ENCODE data around the gene ADD1.
A peak's percentile ranks its signal among the peaks of the same experiment; 100 is the strongest.

Gene ADD1

DNA sequence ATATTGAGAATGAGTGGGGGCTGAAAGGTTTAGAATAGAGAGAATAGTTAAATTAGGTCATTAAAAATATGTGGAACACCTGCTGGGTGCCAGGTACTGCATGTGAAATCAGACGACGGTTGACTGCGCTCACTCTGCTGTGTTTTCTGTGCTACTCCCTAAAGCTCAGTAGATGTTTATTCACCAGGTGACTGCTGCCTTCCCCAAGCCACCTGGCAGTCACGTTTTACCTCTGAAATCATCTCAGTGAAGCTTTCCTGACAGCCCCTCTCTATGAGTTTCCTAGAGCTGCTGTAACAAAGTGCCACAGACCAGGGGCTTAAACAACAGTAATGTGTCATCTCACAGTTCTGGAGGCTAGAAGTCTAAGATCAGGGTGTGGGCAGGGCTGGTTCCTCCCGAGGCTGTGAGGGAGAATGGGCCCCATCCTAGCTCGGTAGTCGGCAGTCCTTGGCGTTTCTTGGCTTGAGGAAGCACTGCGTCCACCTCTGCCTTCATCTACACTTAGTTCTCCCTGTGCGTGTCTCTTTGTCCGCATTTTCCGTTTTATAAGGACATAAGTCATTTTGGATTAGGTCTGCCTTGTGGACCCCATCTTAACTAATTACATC is 25.3 kb downstream of the ADD1 start:
- Mint-ChIP-seq H3K27ac (peak overlapping the region; percentile 7), H3K9me3 (no peaks in the 10 kb centered on the region), H3K27me3 (no peaks in the 10 kb centered on the region), H3K4me3 (no peak overlapping the region), H3K36me3 (peaks cover 5% of the 10 kb centered on the region), H3K4me1 (peaks cover 87% of the 10 kb centered on the region)

DNA sequence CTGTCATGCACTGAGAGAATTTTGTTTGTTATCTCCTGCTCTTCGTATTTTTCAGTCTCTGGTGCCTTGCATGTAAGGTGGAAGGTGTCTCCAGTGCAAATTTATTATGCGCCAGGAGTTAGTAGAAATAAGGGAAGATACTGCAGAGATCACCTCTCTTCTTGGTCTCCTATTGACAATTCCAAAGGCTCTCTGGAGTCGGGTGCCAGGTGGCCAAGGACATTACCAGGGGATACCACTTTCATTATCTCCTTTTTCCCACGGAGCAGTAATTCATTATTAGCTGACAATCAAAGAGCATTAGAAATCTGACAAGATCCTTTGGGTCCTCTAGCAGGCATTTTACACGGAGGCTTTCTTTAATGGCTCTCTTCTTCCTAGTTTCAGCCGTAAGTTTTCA is 26.0 kb downstream of the ADD1 start:
- H3K27me3 Mint-ChIP-seq, result no peaks in the 10 kb centered on the region
- no peak overlapping the region for H3K27ac Mint-ChIP-seq
- H3K36me3 Mint-ChIP-seq, result peaks cover 5% of the 10 kb centered on the region
- H3K9me3 Mint-ChIP-seq, result no peaks in the 10 kb centered on the region
- H3K4me3 Mint-ChIP-seq, result no peak overlapping the region
- H3K4me1 Mint-ChIP-seq, result peaks cover 87% of the 10 kb centered on the region

DNA sequence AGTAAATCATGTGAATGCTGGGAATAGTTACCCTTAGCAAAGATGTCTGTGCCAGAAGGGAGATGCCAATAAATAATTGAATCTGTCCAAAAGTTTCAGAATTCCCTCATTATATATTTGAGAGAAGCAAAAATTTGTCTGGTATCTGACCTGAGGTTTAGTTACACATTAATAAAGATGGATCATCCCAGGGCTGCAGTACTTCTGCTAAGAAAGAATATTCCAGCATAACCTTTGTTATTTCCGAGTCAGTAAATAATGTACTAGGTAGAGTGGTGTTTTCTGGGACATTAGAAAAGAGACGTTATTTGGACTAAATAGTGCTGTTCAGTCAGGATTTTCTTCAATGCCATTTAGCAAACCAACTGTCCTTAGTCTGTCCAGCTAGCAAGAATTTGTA is 26.4 kb downstream of the ADD1 start:
- Mint-ChIP-seq H3K4me1 (peaks cover 84% of the 10 kb centered on the region), H3K27ac (peak overlapping the region; percentile 35), H3K9me3 (no peaks in the 10 kb centered on the region), H3K36me3 (peaks cover 5% of the 10 kb centered on the region), H3K27me3 (no peaks in the 10 kb centered on the region), H3K4me3 (no peak overlapping the region)

DNA sequence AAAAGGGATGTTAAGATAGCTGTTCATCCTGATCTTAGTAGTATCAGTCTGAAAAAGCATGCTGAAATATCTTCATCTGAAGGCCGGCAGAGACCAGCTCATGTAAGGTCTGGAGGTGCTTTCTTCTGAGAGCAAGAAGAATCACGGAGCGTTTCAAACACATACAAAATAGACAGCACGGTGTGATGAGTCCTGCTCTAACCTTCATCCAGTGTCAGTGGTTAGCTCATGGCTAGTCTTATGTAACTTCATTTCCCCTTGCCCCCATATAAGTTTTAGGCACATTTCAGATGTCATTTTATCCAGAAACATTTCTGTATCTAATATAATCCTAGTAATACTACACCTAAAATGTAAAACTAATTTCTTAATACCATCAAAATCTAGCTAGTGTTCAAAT is 27.8 kb downstream of the ADD1 start:
- Mint-ChIP-seq H3K36me3 (peaks cover 7% of the 10 kb centered on the region), H3K9me3 (no peaks in the 10 kb centered on the region), H3K4me3 (peak overlapping the region; percentile 35), H3K4me1 (peaks cover 84% of the 10 kb centered on the region), H3K27me3 (no peaks in the 10 kb centered on the region), H3K27ac (peak overlapping the region; percentile 74)

DNA sequence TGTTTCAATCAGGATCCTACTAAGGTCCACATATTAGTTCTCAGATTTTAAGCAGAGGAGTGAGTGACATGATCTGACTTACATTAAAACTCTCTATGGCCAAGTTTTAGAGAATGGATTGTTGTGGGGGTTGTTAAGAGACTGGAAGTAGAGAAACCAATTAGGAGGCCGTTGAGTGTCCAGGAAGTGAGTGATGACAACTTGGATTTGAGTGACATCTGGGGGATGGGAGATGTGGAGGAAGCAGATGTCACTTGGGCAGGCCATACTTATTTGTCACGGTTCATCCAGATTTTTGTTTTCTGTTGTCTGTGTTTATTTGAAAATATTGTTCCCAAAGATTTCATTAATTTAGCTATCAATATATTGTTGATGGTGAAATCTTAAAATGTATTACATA is 28.3 kb downstream of the ADD1 start:
- peaks cover 80% of the 10 kb centered on the region for H3K4me1 Mint-ChIP-seq
- no peaks in the 10 kb centered on the region for H3K9me3 Mint-ChIP-seq
- peak overlapping the region; percentile 35 for H3K4me3 Mint-ChIP-seq
- peaks cover 7% of the 10 kb centered on the region for H3K36me3 Mint-ChIP-seq
- peak overlapping the region; percentile 74 for H3K27ac Mint-ChIP-seq
- no peaks in the 10 kb centered on the region for H3K27me3 Mint-ChIP-seq

DNA sequence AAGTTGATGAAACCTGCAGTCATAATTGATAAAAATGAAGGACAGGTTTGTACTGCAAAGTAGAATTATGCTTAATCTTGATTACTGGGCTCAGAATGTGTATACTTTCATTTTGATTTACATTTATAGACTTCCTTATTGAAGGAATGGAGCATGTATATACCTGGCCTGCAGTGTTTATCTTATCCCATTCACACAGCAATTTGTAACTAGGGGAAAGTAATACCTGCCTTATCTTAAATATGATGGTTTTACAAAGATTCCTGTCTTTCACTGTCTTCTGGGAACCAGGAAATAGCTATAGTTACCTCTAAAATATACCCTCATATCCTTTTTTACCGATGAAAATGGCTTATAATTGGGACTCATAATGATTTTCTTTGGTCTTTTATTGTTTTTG is 29.7 kb downstream of the ADD1 start:
- peaks cover 11% of the 10 kb centered on the region for H3K36me3 Mint-ChIP-seq
- no peak overlapping the region for H3K4me3 Mint-ChIP-seq
- no peak overlapping the region for H3K27ac Mint-ChIP-seq
- H3K9me3 Mint-ChIP-seq, result no peaks in the 10 kb centered on the region
- H3K4me1 Mint-ChIP-seq, result peaks cover 81% of the 10 kb centered on the region
- no peaks in the 10 kb centered on the region for H3K27me3 Mint-ChIP-seq

DNA sequence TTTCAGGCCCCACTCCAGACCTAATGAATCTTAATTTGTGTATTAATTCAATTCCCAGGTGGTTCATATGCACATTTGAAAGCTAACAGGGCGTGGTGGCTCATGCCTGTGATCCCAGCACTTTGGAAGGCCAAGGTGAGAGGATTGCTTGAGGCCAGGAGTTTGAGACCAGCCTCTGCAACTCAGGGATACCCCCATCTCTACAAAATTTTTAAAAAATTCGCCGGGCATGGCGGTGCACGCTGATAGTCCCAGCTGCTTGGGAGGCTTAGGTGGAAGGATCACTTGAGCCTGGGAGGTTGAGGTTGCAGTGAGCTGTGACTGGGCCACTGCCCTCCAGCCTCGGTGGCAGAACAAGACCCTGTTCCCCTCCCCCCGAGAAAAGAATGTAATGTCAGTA is 31.2 kb downstream of the ADD1 start:
- Mint-ChIP-seq H3K27ac (no peak overlapping the region), H3K9me3 (no peaks in the 10 kb centered on the region), H3K27me3 (no peaks in the 10 kb centered on the region), H3K36me3 (peaks cover 11% of the 10 kb centered on the region), H3K4me3 (no peak overlapping the region), H3K4me1 (peaks cover 72% of the 10 kb centered on the region)

DNA sequence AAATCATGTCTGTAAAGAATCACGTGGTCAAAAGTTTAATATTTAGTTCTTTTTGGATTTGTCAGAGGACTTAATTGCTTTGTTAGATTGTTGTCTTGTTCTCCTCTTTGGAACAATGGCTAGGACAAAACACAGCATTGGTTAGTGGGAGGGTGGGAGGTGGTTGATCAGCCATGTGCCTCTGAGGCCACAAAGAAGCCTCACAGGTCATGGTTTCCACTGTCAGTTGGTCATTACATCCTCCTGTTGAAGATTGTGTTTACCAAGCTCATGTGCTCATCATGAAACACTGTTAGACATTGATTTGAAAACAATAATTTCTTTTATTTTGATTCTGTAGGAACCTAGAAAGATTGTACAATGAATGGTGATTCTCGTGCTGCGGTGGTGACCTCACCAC is 31.9 kb downstream of the ADD1 start:
- no peak overlapping the region for H3K4me3 Mint-ChIP-seq

DNA sequence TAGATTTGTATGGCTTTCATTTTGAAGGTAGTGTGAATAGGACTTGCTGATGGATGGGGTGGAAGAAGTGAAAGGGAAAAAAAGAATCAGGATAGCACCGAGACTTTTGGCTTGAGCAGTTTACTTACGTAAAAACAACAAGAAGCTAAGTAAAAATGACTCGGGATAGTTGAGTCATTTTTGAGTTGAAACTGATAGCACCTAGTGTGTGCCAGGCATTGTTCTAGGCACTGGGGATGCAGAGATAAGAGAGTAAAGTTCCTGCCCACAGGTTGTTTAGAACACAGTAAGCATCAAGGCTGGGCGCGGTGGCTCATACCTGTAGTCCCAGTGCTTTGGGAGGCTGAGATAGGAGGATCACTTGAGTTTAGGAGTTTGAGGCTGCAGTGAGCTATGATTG is 34.7 kb downstream of the ADD1 start:
- no peaks in the 10 kb centered on the region for H3K9me3 Mint-ChIP-seq
- no peaks in the 10 kb centered on the region for H3K27me3 Mint-ChIP-seq
- H3K36me3 Mint-ChIP-seq, result peaks cover 13% of the 10 kb centered on the region
- peaks cover 41% of the 10 kb centered on the region for H3K4me1 Mint-ChIP-seq
- peak overlapping the region; percentile 44 for H3K27ac Mint-ChIP-seq
- no peak overlapping the region for H3K4me3 Mint-ChIP-seq

More for the DNA sequence above, 31.9 kb downstream of the ADD1 start:
- Mint-ChIP-seq H3K4me1 (peaks cover 65% of the 10 kb centered on the region), H3K27ac (peak overlapping the region; percentile 59), H3K27me3 (no peaks in the 10 kb centered on the region), H3K9me3 (no peaks in the 10 kb centered on the region), H3K36me3 (peaks cover 14% of the 10 kb centered on the region)

DNA sequence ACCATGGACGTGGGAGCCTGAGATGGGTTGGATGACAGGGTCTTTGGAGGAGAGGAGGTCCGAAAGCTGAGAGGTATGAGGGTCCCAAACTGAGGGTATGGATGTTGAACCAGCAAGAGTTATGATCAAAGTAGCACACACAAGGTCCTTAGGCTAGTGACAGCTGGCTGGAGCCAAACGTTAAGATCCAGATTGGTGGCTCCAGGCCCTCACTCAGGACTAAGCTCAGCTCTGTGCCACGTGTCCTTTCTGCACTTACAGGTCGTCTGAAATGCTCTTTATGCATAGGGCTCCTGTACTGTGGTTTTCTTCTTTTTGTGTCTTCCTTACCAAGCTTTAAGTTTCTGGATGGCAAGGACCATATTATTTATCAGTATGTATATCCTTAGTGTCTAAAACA is 35.4 kb downstream of the ADD1 start:
- Mint-ChIP-seq H3K27ac (peak overlapping the region; percentile 44), H3K4me1 (peaks cover 36% of the 10 kb centered on the region), H3K27me3 (no peaks in the 10 kb centered on the region), H3K4me3 (no peak overlapping the region), H3K9me3 (no peaks in the 10 kb centered on the region), H3K36me3 (peaks cover 14% of the 10 kb centered on the region)

DNA sequence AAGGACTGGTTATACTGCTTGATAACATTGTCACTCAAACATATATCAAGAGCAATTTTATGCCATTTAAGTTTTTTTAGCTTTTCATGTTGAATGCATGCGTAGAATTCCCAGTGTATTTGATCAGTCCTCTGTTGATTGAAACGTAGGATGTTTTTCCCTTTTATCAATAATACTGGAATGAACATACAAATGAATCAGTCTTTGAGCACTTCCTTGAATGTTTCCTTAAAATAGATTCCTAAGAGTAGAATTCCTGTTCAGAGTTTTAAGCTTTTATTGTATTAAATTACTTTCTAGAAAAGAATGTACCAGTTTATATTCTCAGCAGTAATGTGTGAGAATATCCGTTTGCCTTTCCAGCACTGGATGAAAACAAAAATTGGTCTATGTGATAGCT is 37.8 kb downstream of the ADD1 start:
- peaks cover 18% of the 10 kb centered on the region for H3K36me3 Mint-ChIP-seq
- H3K27me3 Mint-ChIP-seq, result no peaks in the 10 kb centered on the region
- H3K9me3 Mint-ChIP-seq, result no peaks in the 10 kb centered on the region
- no peak overlapping the region for H3K4me3 Mint-ChIP-seq
- H3K4me1 Mint-ChIP-seq, result peaks cover 35% of the 10 kb centered on the region
- no peak overlapping the region for H3K27ac Mint-ChIP-seq

DNA sequence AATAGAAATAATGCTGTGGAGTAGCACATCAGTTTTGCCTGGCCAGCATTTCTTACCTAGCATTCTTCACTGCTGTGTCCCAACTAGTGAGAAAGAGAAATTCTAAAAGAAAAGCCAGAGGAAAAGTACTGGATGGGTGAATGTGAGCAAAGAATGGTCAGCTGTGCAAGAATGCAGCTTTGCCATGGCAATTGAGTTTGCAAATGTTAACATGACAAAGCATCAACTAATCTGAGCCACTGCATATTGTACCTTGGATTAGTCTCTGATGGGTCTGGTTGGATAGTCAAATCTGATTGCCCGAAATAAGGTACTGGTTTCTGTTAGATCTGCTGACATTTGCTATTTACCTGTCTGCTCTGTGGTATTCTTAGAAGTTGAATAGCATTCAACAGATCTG is 38.7 kb downstream of the ADD1 start:
- H3K9me3 Mint-ChIP-seq, result no peaks in the 10 kb centered on the region
- no peaks in the 10 kb centered on the region for H3K27me3 Mint-ChIP-seq
- H3K36me3 Mint-ChIP-seq, result peaks cover 21% of the 10 kb centered on the region
- peaks cover 32% of the 10 kb centered on the region for H3K4me1 Mint-ChIP-seq
- peak overlapping the region; percentile 24 for H3K27ac Mint-ChIP-seq
- no peak overlapping the region for H3K4me3 Mint-ChIP-seq

DNA sequence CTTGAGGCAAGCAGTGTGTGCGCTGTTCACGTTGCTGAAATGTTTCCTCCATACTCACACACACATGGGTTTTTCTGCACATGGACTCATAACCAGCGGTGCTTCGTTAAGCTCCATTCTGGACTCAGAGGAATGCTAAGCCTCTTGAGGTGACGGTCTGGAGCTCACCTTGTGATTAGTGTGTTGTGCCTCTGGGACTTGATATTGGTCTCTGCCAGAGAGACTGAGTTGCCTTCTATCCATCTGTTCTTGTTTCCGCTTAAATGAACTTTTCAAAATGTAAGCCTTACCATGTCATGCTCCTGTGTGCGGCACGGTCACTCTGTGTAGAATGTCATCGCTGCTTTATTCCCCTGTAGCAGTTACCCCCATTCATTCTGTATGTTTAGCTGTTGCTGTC is 42.5 kb downstream of the ADD1 start:
- H3K27ac Mint-ChIP-seq, result peak overlapping the region; percentile 31
- H3K4me1 Mint-ChIP-seq, result peaks cover 17% of the 10 kb centered on the region
- H3K9me3 Mint-ChIP-seq, result no peaks in the 10 kb centered on the region
- H3K36me3 Mint-ChIP-seq, result peaks cover 16% of the 10 kb centered on the region
- H3K4me3 Mint-ChIP-seq, result no peak overlapping the region
- H3K27me3 Mint-ChIP-seq, result no peaks in the 10 kb centered on the region

DNA sequence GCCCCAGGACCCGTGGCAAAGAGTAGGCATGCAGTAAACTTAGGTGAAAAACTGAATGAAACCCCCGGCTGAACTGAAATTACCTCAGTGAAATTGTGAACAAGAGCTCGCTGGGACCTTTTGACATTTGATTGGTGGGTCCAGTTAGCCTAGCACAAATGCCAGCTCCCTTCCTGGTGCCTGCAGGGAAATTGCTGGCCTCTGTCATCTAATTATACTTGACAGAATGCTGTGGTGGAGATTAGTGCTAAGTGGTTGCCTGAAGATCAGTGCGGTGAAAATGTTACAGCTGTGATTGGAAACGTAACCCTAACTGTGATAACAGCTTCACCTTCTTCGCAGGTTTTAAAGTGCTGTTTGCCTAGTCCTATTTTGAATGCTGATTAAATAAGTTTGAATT is 43.0 kb downstream of the ADD1 start:
- Mint-ChIP-seq H3K4me3 (no peak overlapping the region), H3K27ac (no peak overlapping the region), H3K4me1 (peaks cover 19% of the 10 kb centered on the region), H3K27me3 (no peaks in the 10 kb centered on the region), H3K9me3 (no peaks in the 10 kb centered on the region), H3K36me3 (peaks cover 16% of the 10 kb centered on the region)

DNA sequence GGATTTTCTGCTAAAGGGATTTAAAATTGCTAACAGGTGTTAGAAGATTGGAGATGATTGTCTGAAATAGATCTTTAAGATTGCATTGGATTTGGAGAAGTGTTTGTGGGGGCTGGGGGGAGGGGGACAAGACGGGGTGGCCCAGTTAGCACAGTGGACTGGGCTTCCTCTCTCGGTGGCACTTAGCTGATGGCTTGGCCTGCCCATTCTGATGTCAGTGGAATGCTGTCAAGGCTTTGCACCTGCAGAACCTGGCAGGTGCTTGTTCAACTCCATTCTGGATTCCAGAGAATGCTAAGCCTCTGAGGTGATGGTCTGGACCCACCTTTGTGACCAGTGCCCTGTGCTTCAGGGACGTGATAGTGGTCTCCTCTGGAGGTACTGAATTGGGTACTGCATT is 43.7 kb downstream of the ADD1 start:
- H3K27me3 Mint-ChIP-seq, result no peaks in the 10 kb centered on the region

DNA sequence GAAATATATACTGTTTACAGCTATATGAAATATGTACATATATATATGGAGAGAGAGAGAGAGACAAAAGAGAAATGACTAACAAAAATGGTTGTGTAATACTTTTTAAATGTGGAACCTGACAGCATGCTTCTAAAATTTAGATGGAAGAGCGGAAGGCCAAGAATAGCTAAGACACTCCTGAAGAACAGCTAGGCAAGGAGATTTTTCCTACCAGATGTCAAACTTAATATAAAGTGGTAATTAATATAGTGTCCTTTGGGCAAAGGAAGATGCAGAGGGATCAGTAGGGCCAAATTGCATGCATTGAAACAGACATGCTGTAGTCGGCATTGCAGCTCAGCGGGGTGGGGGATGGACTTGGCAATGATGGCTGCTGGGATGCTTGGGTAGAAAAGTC is 45.2 kb downstream of the ADD1 start:
- peaks cover 20% of the 10 kb centered on the region for H3K4me1 Mint-ChIP-seq
- H3K4me3 Mint-ChIP-seq, result no peak overlapping the region
- no peaks in the 10 kb centered on the region for H3K27me3 Mint-ChIP-seq
- H3K9me3 Mint-ChIP-seq, result no peaks in the 10 kb centered on the region
- H3K36me3 Mint-ChIP-seq, result peaks cover 12% of the 10 kb centered on the region
- peak overlapping the region; percentile 52 for H3K27ac Mint-ChIP-seq

More for the DNA sequence above, 43.7 kb downstream of the ADD1 start:
- no peak overlapping the region for H3K4me3 Mint-ChIP-seq
- no peak overlapping the region for H3K27ac Mint-ChIP-seq
- H3K36me3 Mint-ChIP-seq, result peaks cover 14% of the 10 kb centered on the region
- H3K4me1 Mint-ChIP-seq, result peaks cover 20% of the 10 kb centered on the region
- H3K9me3 Mint-ChIP-seq, result no peaks in the 10 kb centered on the region

DNA sequence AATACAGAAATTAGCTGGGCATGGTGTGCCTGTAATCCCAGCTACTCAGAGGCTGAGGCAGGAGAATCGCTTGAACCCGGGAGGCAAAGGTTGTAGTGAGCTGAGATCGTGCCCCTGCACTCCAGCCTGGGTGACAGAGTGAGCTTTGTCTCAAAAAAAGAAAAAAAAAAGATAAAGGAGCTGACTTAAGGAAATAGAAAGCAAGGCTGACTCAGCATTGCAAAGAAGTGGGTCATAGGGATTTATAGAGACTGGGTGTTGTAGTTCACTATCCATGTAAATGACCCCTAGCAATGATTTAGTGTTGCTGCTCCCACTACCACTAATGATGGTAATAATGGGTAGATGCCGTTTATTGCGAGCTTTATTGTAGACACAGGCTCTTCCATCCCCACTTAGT is 47.6 kb downstream of the ADD1 start:
- Mint-ChIP-seq H3K27ac (peak overlapping the region; percentile 95), H3K4me1 (peaks cover 7% of the 10 kb centered on the region), H3K27me3 (no peaks in the 10 kb centered on the region), H3K9me3 (no peaks in the 10 kb centered on the region), H3K36me3 (peaks cover 10% of the 10 kb centered on the region), H3K4me3 (no peak overlapping the region)

Measured in activated naive CD4-positive, alpha-beta T cell treated with anti-CD3 and anti-CD28 coated beads, Interleukin-2, amount 50 U/mL, for 24 hours (primary cell).